H1 (cell line): Measurements from ENCODE around the gene DNAJA3. TPM values are rescaled to one million over a fixed set of nuclear protein-coding genes. Genes with fewer than 3 reads are reported as not detected.

Source experiments
- JUND ChIP-seq: IDR thresholded peaks from 2 replicates; pipeline ENCODE4 v1.6.1; 2011; ENCODE audit warnings: mild to moderate bottlenecking, improper control_type of control experiment, low read length
- SIN3A ChIP-seq, 2 experiments: IDR thresholded peaks in 1 of 2; conservative IDR thresholded peaks in 1 of 2; 2 replicates each; pipeline ENCODE4 v1.6.1; 2011 to 2012; ENCODE audit warnings: low read length in 2 of 2, improper control_type of control experiment in 1 of 2, low read depth in 1 of 2, mild to moderate bottlenecking in 1 of 2
- polyA plus RNA-seq, 7 experiments: library from polyadenylated mRNA; depleted of rRNA in 3 of 7; stranded (reverse) in 5 of 7; unstranded in 2 of 7; fragments of >200 nt in 5 of 7; fragments of 200-250 nt in 2 of 7; gene quantifications; 1 replicate in 5 of 7; 2 replicates in 1 of 7; 4 replicates in 1 of 7; pipeline versions ENCODE4 v1.2.1 to v1.2.3, GENCODE V29; 2011 to 2013; ENCODE audit warnings: missing spikeins in 2 of 7, mixed read lengths in 2 of 7
- total RNA-seq: library from RNA; stranded (reverse); fragmentation: NEBNext Ultra II Directional; extraction: Animal tissue kit (Norgen Biotek cat#: 25700); gene quantifications from 2 replicates; pipeline ENCODE4 v1.2.1, GENCODE V29; 2021
- TF ChIP-seq, protein P1 (sequence below): fragments of 300-600 bp; sonication (generic); IDR thresholded peaks from 2 replicates; pipeline ENCODE4 v1.7.1; 2012; ENCODE audit warnings: low read length, moderate library complexity, mild to moderate bottlenecking, inconsistent platforms; ENCODE audit not compliant: insufficient replicate concordance

DNAJA3 gene
- total and polyA plus RNA-seq, 2 of the 8 experiments (the other 6 are each of a cell fraction or from before 2014, with no cell fraction given) = 37.3 to 59.1 TPM

DNA sequence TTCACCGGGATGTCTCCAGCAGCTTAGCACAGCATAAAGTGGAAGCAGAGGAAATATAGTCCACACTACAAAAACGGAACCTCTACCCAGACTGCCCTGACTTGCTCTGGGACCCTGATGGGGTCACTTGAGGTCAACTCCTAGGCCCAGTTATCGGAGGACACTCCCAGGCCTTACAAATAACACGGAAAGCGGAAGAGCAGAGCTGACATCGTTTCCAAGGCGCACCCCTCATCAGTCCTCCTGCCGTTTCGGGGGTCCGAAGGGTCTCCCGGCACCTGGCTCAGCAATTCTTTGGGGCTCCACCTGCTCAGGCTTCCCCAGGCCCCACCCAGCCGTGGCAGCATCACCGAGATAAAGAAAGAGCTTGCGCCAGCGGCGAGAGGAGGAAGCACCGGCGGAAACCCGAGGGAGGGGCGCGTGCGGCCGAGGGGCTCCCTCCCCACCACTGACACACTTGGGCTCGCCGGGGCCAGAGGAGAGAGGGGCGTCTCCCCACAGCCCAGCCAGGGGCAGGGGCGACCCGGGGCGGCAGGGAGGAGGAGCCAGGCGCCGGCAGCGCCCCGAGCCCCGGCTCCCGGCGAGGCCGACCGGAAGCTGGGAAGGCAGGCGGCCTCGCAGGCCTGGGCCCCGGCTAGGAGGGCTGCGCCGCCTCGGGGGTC, 10.0 kb upstream of the DNAJA3 start (continued):
- TF ChIP-seq, protein P1, sequence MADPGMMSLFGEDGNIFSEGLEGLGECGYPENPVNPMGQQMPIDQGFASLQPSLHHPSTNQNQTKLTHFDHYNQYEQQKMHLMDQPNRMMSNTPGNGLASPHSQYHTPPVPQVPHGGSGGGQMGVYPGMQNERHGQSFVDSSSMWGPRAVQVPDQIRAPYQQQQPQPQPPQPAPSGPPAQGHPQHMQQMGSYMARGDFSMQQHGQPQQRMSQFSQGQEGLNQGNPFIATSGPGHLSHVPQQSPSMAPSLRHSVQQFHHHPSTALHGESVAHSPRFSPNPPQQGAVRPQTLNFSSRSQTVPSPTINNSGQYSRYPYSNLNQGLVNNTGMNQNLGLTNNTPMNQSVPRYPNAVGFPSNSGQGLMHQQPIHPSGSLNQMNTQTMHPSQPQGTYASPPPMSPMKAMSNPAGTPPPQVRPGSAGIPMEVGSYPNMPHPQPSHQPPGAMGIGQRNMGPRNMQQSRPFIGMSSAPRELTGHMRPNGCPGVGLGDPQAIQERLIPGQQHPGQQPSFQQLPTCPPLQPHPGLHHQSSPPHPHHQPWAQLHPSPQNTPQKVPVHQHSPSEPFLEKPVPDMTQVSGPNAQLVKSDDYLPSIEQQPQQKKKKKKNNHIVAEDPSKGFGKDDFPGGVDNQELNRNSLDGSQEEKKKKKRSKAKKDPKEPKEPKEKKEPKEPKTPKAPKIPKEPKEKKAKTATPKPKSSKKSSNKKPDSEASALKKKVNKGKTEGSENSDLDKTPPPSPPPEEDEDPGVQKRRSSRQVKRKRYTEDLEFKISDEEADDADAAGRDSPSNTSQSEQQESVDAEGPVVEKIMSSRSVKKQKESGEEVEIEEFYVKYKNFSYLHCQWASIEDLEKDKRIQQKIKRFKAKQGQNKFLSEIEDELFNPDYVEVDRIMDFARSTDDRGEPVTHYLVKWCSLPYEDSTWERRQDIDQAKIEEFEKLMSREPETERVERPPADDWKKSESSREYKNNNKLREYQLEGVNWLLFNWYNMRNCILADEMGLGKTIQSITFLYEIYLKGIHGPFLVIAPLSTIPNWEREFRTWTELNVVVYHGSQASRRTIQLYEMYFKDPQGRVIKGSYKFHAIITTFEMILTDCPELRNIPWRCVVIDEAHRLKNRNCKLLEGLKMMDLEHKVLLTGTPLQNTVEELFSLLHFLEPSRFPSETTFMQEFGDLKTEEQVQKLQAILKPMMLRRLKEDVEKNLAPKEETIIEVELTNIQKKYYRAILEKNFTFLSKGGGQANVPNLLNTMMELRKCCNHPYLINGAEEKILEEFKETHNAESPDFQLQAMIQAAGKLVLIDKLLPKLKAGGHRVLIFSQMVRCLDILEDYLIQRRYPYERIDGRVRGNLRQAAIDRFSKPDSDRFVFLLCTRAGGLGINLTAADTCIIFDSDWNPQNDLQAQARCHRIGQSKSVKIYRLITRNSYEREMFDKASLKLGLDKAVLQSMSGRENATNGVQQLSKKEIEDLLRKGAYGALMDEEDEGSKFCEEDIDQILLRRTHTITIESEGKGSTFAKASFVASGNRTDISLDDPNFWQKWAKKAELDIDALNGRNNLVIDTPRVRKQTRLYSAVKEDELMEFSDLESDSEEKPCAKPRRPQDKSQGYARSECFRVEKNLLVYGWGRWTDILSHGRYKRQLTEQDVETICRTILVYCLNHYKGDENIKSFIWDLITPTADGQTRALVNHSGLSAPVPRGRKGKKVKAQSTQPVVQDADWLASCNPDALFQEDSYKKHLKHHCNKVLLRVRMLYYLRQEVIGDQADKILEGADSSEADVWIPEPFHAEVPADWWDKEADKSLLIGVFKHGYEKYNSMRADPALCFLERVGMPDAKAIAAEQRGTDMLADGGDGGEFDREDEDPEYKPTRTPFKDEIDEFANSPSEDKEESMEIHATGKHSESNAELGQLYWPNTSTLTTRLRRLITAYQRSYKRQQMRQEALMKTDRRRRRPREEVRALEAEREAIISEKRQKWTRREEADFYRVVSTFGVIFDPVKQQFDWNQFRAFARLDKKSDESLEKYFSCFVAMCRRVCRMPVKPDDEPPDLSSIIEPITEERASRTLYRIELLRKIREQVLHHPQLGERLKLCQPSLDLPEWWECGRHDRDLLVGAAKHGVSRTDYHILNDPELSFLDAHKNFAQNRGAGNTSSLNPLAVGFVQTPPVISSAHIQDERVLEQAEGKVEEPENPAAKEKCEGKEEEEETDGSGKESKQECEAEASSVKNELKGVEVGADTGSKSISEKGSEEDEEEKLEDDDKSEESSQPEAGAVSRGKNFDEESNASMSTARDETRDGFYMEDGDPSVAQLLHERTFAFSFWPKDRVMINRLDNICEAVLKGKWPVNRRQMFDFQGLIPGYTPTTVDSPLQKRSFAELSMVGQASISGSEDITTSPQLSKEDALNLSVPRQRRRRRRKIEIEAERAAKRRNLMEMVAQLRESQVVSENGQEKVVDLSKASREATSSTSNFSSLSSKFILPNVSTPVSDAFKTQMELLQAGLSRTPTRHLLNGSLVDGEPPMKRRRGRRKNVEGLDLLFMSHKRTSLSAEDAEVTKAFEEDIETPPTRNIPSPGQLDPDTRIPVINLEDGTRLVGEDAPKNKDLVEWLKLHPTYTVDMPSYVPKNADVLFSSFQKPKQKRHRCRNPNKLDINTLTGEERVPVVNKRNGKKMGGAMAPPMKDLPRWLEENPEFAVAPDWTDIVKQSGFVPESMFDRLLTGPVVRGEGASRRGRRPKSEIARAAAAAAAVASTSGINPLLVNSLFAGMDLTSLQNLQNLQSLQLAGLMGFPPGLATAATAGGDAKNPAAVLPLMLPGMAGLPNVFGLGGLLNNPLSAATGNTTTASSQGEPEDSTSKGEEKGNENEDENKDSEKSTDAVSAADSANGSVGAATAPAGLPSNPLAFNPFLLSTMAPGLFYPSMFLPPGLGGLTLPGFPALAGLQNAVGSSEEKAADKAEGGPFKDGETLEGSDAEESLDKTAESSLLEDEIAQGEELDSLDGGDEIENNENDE = no peak
- TF ChIP-seq JUND (no peak), SIN3A (conservative IDR thresholded peaks at IDR 0.05 in 1 of 2, IDR thresholded peaks at IDR 0.05 in 1 of 2; ENCODE audit: low read depth in 1 of 2, low read length in 2 of 2) (0 out of 4 replicates have a peak, but pooled peaks of 1 of the 2 experiments have one; percentile 23)
